IMR-90 (cell line): ENCODE measurements around the gene STK10. TPM values are rescaled to one million over a fixed set of nuclear protein-coding genes. Genes with fewer than 3 reads are reported as not detected.

Experiments used
- ATAC-seq: fragments of 200-7000 bp; cut with Tn5 transposase; 2 replicates; pipeline ENCODE4 v1.9.1; 2020; ENCODE audit warnings: low read depth, mild to moderate bottlenecking, moderate library complexity
- BruUV-seq: library from RNA; stranded (reverse); fragments of 400-500 nt; replicated peaks from 2 replicates; lab custom pipeline; 2021; lab: Mats Ljungman, UMichigan
- CTCF ChIA-PET: fragments of 300-600 bp; formaldehyde crosslinking; extraction: SDS; loops from one replicate; lab custom pipeline; 2021; ENCODE audit warnings: antibody characterized with exemption; lab: Yijun Ruan, JAX
- POLR2A ChIA-PET: fragments of 300-600 bp; sonication (Branson Sonifier 250); formaldehyde crosslinking; loops from one replicate; lab custom pipeline; 2022; ENCODE audit warnings: antibody characterized with exemption; ENCODE audit not compliant: unreplicated experiment; lab: Charles Lee
- DNase-seq: peaks from one replicate; pipeline ENCODE4 v3.0.0; 2013
- H2AFZ ChIP-seq: replicated peaks from 2 replicates; pipeline ENCODE3; 2013; ENCODE audit warnings: low read length, mild to moderate bottlenecking; ENCODE audit not compliant: poor library complexity
- H2AK5ac ChIP-seq: 2 replicates; pipeline ENCODE4 v1.6.1; 2013; ENCODE audit warnings: low read depth, low read length, inconsistent platforms
- H2AK9ac ChIP-seq: replicated peaks from 2 replicates; pipeline ENCODE3; 2013; ENCODE audit warnings: mild to moderate bottlenecking, low read depth, low read length, moderate library complexity; ENCODE audit not compliant: poor library complexity
- H2BK120ac ChIP-seq: 2 replicates; pipeline ENCODE4 v1.6.1; 2013; ENCODE audit warnings: low read depth, low read length, inconsistent platforms
- H2BK15ac ChIP-seq: 3 replicates; pipeline ENCODE4 v1.6.1; 2013; ENCODE audit warnings: low read depth, low read length, inconsistent platforms
- H2BK20ac ChIP-seq: 2 replicates; pipeline ENCODE4 v1.6.1; 2013; ENCODE audit warnings: low read depth, mild to moderate bottlenecking, inconsistent platforms, low read length, moderate library complexity
- H2BK5ac ChIP-seq: 2 replicates; pipeline ENCODE4 v1.6.1; 2013; ENCODE audit warnings: mild to moderate bottlenecking, low read depth, low read length, inconsistent platforms; ENCODE audit not compliant: poor library complexity, severe bottlenecking
- H3K14ac ChIP-seq: replicated peaks from 2 replicates; pipeline ENCODE4 v1.6.1; 2013; ENCODE audit warnings: low read depth, low read length, inconsistent platforms
- H3K18ac ChIP-seq: 2 replicates; pipeline ENCODE4 v1.6.1; 2013; ENCODE audit warnings: low read depth, low read length, control low read depth
- H3K23ac ChIP-seq: 2 replicates; pipeline ENCODE4 v1.6.1; 2013; ENCODE audit warnings: low read depth, low read length, inconsistent platforms
- H3K27ac ChIP-seq: 2 replicates; pipeline ENCODE4 v1.5.1; 2013; ENCODE audit warnings: mild to moderate bottlenecking, control low read depth, low read length; ENCODE audit not compliant: insufficient read depth
- H3K27me3 ChIP-seq: 2 replicates; pipeline ENCODE4 v1.6.1; 2013; ENCODE audit warnings: low read length; ENCODE audit not compliant: control insufficient read depth, insufficient read depth
- H3K36me3 ChIP-seq: 2 replicates; pipeline ENCODE4 v1.6.1; 2013; ENCODE audit warnings: low read length, mixed read lengths; ENCODE audit not compliant: control insufficient read depth, insufficient read depth
- H3K4ac ChIP-seq: 2 replicates; pipeline ENCODE4 v1.6.1; 2013; ENCODE audit warnings: low read depth, low read length, inconsistent platforms
- H3K4me1 ChIP-seq: 2 replicates; pipeline ENCODE4 v1.6.1; 2013; ENCODE audit warnings: low read length, mixed read lengths; ENCODE audit not compliant: control insufficient read depth, insufficient read depth
- H3K4me2 ChIP-seq: 2 replicates; pipeline ENCODE4 v1.6.1; 2013; ENCODE audit warnings: low read depth, mild to moderate bottlenecking, control low read depth, low read length, moderate library complexity
- H3K4me3 ChIP-seq: 2 replicates; pipeline ENCODE4 v1.5.1; 2013; ENCODE audit warnings: low read depth, mild to moderate bottlenecking, control low read depth, low read length, moderate library complexity; ENCODE audit not compliant: insufficient read depth
- H3K56ac ChIP-seq: 2 replicates; pipeline ENCODE4 v1.6.1; 2013; ENCODE audit warnings: low read length, inconsistent platforms; ENCODE audit not compliant: insufficient read depth; ENCODE audit errors: extremely low read depth
- H3K79me1 ChIP-seq, 2 experiments: 2 replicates each; pipeline ENCODE4 v1.6.1; 2013; ENCODE audit warnings: low read length in 2 of 2, inconsistent platforms in 1 of 2, low read depth in 1 of 2
- H3K9ac ChIP-seq: 2 replicates; pipeline ENCODE4 v1.6.1; 2013; ENCODE audit warnings: low read depth, low read length, control low read depth
- H3K9me1 ChIP-seq: 2 replicates; pipeline ENCODE4 v1.6.1; 2013; ENCODE audit warnings: low read length, inconsistent platforms; ENCODE audit not compliant: insufficient read depth
- H3K9me3 ChIP-seq: 2 replicates; pipeline ENCODE4 v1.6.1; 2013; ENCODE audit warnings: low read length; ENCODE audit not compliant: control insufficient read depth, insufficient read depth
- H4K20me1 ChIP-seq: 2 replicates; pipeline ENCODE4 v1.6.1; 2013; ENCODE audit warnings: low read length, inconsistent platforms; ENCODE audit not compliant: insufficient read depth
- H4K5ac ChIP-seq: 2 replicates; pipeline ENCODE4 v1.6.1; 2013; ENCODE audit warnings: mild to moderate bottlenecking, low read depth, low read length, control low read depth
- H4K8ac ChIP-seq, 2 experiments: 2 replicates each; pipeline ENCODE4 v1.6.1; 2013; ENCODE audit warnings: low read depth in 2 of 2, low read length in 2 of 2, control low read depth in 1 of 2, inconsistent platforms in 1 of 2
- H4K91ac ChIP-seq: 2 replicates; pipeline ENCODE4 v1.6.1; 2013; ENCODE audit warnings: low read depth, low read length, inconsistent platforms; ENCODE audit not compliant: insufficient read depth
- BHLHE40 ChIP-seq: fragments of 150-350 bp; IDR thresholded peaks from 2 replicates; pipeline ENCODE4 v1.6.1; 2016; ENCODE audit warnings: mild to moderate bottlenecking, low read depth, low read length
- CEBPB ChIP-seq: IDR thresholded peaks from 2 replicates; pipeline ENCODE4 v1.6.1; 2012; ENCODE audit warnings: low read depth, low read length, improper control_type of control experiment
- CHD1 ChIP-seq: IDR thresholded peaks from 2 replicates; pipeline ENCODE4 v1.6.1; 2012; ENCODE audit warnings: low read depth, low read length, improper control_type of control experiment
- FOS ChIP-seq: fragments of 150-350 bp; IDR thresholded peaks from 2 replicates; pipeline ENCODE4 v1.6.1; 2016; ENCODE audit warnings: low read depth, low read length
- MAFK ChIP-seq: IDR thresholded peaks from 2 replicates; pipeline ENCODE4 v1.6.1; 2012; ENCODE audit warnings: low read depth, low read length, improper control_type of control experiment
- MAZ ChIP-seq: IDR thresholded peaks from 2 replicates; pipeline ENCODE4 v1.6.1; 2012; ENCODE audit warnings: low read depth, mild to moderate bottlenecking, low read length, improper control_type of control experiment, moderate library complexity, borderline replicate concordance
- MXI1 ChIP-seq: IDR thresholded peaks from 2 replicates; pipeline ENCODE4 v1.6.1; 2012; ENCODE audit warnings: low read depth, mild to moderate bottlenecking, low read length, moderate library complexity, borderline replicate concordance
- RAD21 ChIP-seq: IDR thresholded peaks from 2 replicates; pipeline ENCODE4 v1.6.1; 2012; ENCODE audit warnings: low read length, improper control_type of control experiment
- RCOR1 ChIP-seq: IDR thresholded peaks from 2 replicates; pipeline ENCODE4 v1.6.1; 2012; ENCODE audit warnings: mild to moderate bottlenecking, low read length, improper control_type of control experiment; ENCODE audit not compliant: insufficient replicate concordance
- RFX5 ChIP-seq: IDR thresholded peaks from 2 replicates; pipeline ENCODE4 v1.8.0; 2012; ENCODE audit warnings: low read depth, mild to moderate bottlenecking, low read length, moderate library complexity
- SMC3 ChIP-seq: fragments of 150-350 bp; IDR thresholded peaks from 2 replicates; pipeline ENCODE4 v1.6.1; 2016; ENCODE audit warnings: low read depth, mild to moderate bottlenecking, antibody characterized with exemption, low read length, moderate library complexity
- USF2 ChIP-seq: fragments of 150-350 bp; IDR thresholded peaks from 2 replicates; pipeline ENCODE4 v1.6.1; 2017; ENCODE audit warnings: mild to moderate bottlenecking, antibody characterized with exemption, low read length, low read depth
- WGBS, 2 experiments: methylation state at CpG; one replicate each; pipeline versions ENCODE4 v1.1.5 to v1.1.7; 2013; ENCODE audit warnings: missing lambda C conversion rate in 2 of 2; ENCODE audit not compliant: insufficient read length in 1 of 2; ENCODE audit errors: extremely low coverage in 2 of 2; 5-methylcytosine and 5-hydroxymethylcytosine counted together
- dilution Hi-C: fragments of 300-500 bp; cut with HindIII; formaldehyde crosslinking; loops from one replicate; pipeline ENCODE4 v1.14.3; 2018; ENCODE audit warnings: low sequenced_read_pairs; ENCODE audit not compliant: unreplicated experiment
- in situ Hi-C: fragments of 300-500 bp; cut with MboI; formaldehyde crosslinking; loops from 3 replicates; pipeline ENCODE4 v1.14.3; 2019; ENCODE audit warnings: low sequenced_read_pairs, inconsistent platforms, mixed read lengths
- intact Hi-C: fragments of 100-400 bp; cut with micrococcal nuclease; formaldehyde crosslinking; loops from 2 replicates; pipeline ENCODE4 v1.10.0; 2022
- polyA plus RNA-seq, 3 experiments: library from polyadenylated mRNA; depleted of rRNA; stranded (reverse); fragments of >200 nt; gene quantifications; 2 replicates each; pipeline ENCODE4 v1.2.3, GENCODE V29; 2012; ENCODE audit warnings: low replicate concordance in 1 of 3
- total RNA-seq: library from RNA; depleted of rRNA; stranded (reverse); fragments of >200 nt; gene quantifications from 2 replicates; pipeline ENCODE4 v1.2.3, GENCODE V29; 2012
- TF ChIP-seq, protein P1 (sequence below): fragments of 150-350 bp; IDR thresholded peaks from 2 replicates; pipeline ENCODE4 v1.6.1; 2016; ENCODE audit warnings: low read depth, mild to moderate bottlenecking, low read length, moderate library complexity, borderline replicate concordance

Gene STK10
- total and polyA plus RNA-seq, 2 of the 4 experiments (the other 2 are of a cell fraction): 15.4 to 18.5 TPM

DNA sequence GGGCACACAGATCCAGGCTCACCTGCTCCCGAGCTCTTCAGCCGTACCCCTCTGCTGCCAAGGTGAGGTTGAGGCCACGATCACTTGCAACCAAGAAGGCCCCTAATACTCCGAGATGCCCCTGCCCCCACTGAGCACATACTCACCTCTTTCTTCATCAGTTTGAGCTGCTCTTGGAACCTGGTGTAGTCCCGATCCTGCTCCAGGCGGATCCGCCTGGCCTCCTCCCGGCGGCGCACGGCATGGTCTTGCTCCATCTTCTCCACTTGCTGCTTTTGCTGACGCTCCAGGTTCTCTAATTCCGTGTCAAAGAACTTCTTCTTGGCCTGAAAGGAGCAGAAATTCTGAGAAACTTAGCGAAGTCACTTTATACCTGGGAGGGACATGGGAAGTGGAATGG, 105.8 kb downstream of the STK10 start:
- BruUV-seq: no TSS peak
- dilution Hi-C loops: no loop called here
- WGBS, 2 experiments: 98% methylated on average over 9 of the region's 14 CpGs; no CpG with 5 or more reads in 1 of the 2 experiments

More for the DNA sequence above, 105.8 kb downstream of the STK10 start:
- H3K9ac ChIP-seq: no peak overlapping the region
- H3K23ac ChIP-seq: no peak overlapping the region
- H2AK9ac ChIP-seq: no peak overlapping the region
- H3K9me1 ChIP-seq: peaks cover 7% of the 10 kb centered on the region; the same call in 1 of the 2 replicates
- no peak overlapping the region for H4K8ac ChIP-seq
- DNase-seq (no peak), ATAC-seq (no peak)
- H4K20me1 ChIP-seq: no peaks in the 10 kb centered on the region
- in situ Hi-C loops: no loop called here
- CTCF ChIA-PET: no interaction called here
- POLR2A ChIA-PET: no interaction called here
- no peak overlapping the region for H2BK20ac ChIP-seq
- H4K91ac ChIP-seq: no peak overlapping the region
- peaks cover 11% of the 10 kb centered on the region; the same call in 1 of the 2 replicates for H3K36me3 ChIP-seq
- no peak overlapping the region for H3K14ac ChIP-seq
- no peak overlapping the region for H3K4ac ChIP-seq
- no peak overlapping the region for H3K4me2 ChIP-seq
- no peak overlapping the region for H2BK120ac ChIP-seq
- no peak overlapping the region for H2BK15ac ChIP-seq
- H2BK5ac ChIP-seq: no peak overlapping the region
- H3K79me1 ChIP-seq: 0 out of 4 replicates have a peak, but pooled peaks cover 0 to 4% of the 10 kb centered on the region in 2 experiments
- H3K4me3 ChIP-seq: no peak overlapping the region
- H2AK5ac ChIP-seq: no peak overlapping the region
- no peak overlapping the region for H3K56ac ChIP-seq
- no peak overlapping the region for H3K27ac ChIP-seq
- no peaks in the 10 kb centered on the region for H3K9me3 ChIP-seq
- intact Hi-C loops: no loop called here
- H4K5ac ChIP-seq: no peak overlapping the region
- H3K27me3 ChIP-seq: no peaks in the 10 kb centered on the region
- no peak overlapping the region for H2AFZ ChIP-seq
- TF ChIP-seq MAFK: no peak
- TF ChIP-seq MAZ: no peak
- TF ChIP-seq RFX5: no peak
- TF ChIP-seq, protein P1, sequence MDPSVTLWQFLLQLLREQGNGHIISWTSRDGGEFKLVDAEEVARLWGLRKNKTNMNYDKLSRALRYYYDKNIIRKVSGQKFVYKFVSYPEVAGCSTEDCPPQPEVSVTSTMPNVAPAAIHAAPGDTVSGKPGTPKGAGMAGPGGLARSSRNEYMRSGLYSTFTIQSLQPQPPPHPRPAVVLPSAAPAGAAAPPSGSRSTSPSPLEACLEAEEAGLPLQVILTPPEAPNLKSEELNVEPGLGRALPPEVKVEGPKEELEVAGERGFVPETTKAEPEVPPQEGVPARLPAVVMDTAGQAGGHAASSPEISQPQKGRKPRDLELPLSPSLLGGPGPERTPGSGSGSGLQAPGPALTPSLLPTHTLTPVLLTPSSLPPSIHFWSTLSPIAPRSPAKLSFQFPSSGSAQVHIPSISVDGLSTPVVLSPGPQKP: no peak
- no peak for TF ChIP-seq BHLHE40
- no peak for TF ChIP-seq FOS
- no peak for TF ChIP-seq CHD1
- no peak for TF ChIP-seq CEBPB
- TF ChIP-seq RCOR1: no peak
- no peak for TF ChIP-seq SMC3
- TF ChIP-seq USF2: no peak
- no peak for TF ChIP-seq MXI1
- TF ChIP-seq RAD21: no peak
- H3K4me1 ChIP-seq: 0 out of 2 replicates have a peak, but pooled peaks cover 2% of the 10 kb centered on the region
- no peak overlapping the region for H3K18ac ChIP-seq
